GM12878 (cell line): Measurements from ENCODE around the gene SIRT5. TPM values are rescaled to one million over a fixed set of nuclear protein-coding genes. Genes with fewer than 3 reads are reported as not detected.

Experiments
- ATAC-seq: fragments of 200-7000 bp; cut with Tn5 transposase; 3 replicates; pipeline ENCODE4 v1.9.1; 2020; ENCODE audit warnings: mild to moderate bottlenecking, moderate library complexity
- Bru-seq: library from RNA; stranded (reverse); fragments of 400-500 nt; gene quantifications from one replicate; lab custom pipeline; 2021; lab: Mats Ljungman, UMichigan
- BruChase-seq, 2 experiments: library from RNA; stranded (reverse); fragments of 400-500 nt; gene quantifications; one replicate each; lab custom pipeline; 2021; lab: Mats Ljungman, UMichigan
- BruUV-seq: library from RNA; stranded (reverse); fragments of 400-500 nt; replicated peaks from 2 replicates; lab custom pipeline; 2021; lab: Mats Ljungman, UMichigan
- CTCF ChIA-PET: fragments of 300-600 bp; sonication (Branson Sonifier 250); formaldehyde crosslinking; extraction: SDS; loops from one replicate; lab custom pipeline; 2021; ENCODE audit warnings: inconsistent platforms; lab: Yijun Ruan, JAX
- POLR2A ChIA-PET: fragments of 350-600 bp; formaldehyde crosslinking; extraction: SDS; loops from one replicate; lab custom pipeline; 2021; ENCODE audit warnings: inconsistent platforms; lab: Charles Lee
- RAD21 ChIA-PET: fragments of 300-600 bp; sonication (Branson Sonifier 250); formaldehyde crosslinking; loops from one replicate; lab custom pipeline; 2023; ENCODE audit warnings: antibody characterized with exemption; ENCODE audit not compliant: unreplicated experiment; lab: Charles Lee
- SMC1A ChIA-PET: fragments of 300-600 bp; sonication (Branson Sonifier 250); formaldehyde crosslinking; loops from one replicate; lab custom pipeline; 2023; ENCODE audit not compliant: unreplicated experiment, uncharacterized antibody; lab: Charles Lee
- DNase-seq: peaks from one replicate; pipeline ENCODE4 v3.0.0-alpha.2; 2011; ENCODE audit warnings: low read depth, low spot score
- FAIRE-seq: peaks from 3 replicates; lab custom pipeline; 2011; peaks lifted over from hg19 to GRCh38; lab: Jason Lieb, UNC
- H2AFZ ChIP-seq: 2 replicates; pipeline ENCODE4 v1.6.0; 2011; ENCODE audit warnings: low read depth, low read length, control low read depth; ENCODE audit not compliant: control insufficient read depth
- H3K27ac ChIP-seq: 2 replicates; pipeline ENCODE4 v1.5.1; 2011; ENCODE audit warnings: control low read depth; ENCODE audit not compliant: control insufficient read depth, insufficient read depth
- H3K27me3 ChIP-seq, 2 experiments: replicated peaks in 1 of 2; 2 replicates each; pipeline versions ENCODE4 v1.6.0 to v1.6.1; 2011; ENCODE audit warnings: low read length in 1 of 2; ENCODE audit not compliant: control insufficient read depth in 2 of 2, insufficient read depth in 2 of 2
- H3K36me3 ChIP-seq, 2 experiments: 2 replicates each; pipeline ENCODE4 v1.5.1; 2011; ENCODE audit warnings: low read length in 1 of 2; ENCODE audit not compliant: control insufficient read depth in 2 of 2, insufficient read depth in 2 of 2
- H3K4me1 ChIP-seq: 2 replicates; pipeline ENCODE4 v1.6.1; 2011; ENCODE audit warnings: mild to moderate bottlenecking, low read length, moderate library complexity, mixed read lengths; ENCODE audit not compliant: control insufficient read depth, insufficient read depth
- H3K4me2 ChIP-seq: 2 replicates; pipeline ENCODE4 v1.6.0; 2011; ENCODE audit warnings: control low read depth; ENCODE audit not compliant: control insufficient read depth, insufficient read depth
- H3K4me3 ChIP-seq: fragments of 200-600 bp; sonication (generic); 2 replicates; pipeline ENCODE4 v1.5.1; 2016
- H3K79me2 ChIP-seq: 2 replicates; pipeline ENCODE4 v1.6.0; 2011; ENCODE audit warnings: low read length; ENCODE audit not compliant: control insufficient read depth, insufficient read depth
- H3K9ac ChIP-seq: 2 replicates; pipeline ENCODE4 v1.8.0; 2011; ENCODE audit warnings: low read length, control low read depth, mixed read lengths; ENCODE audit not compliant: control insufficient read depth, insufficient read depth
- H3K9me3 ChIP-seq: replicated peaks from 3 replicates; pipeline ENCODE4 v1.5.1; 2011; ENCODE audit warnings: mild to moderate bottlenecking, low read length; ENCODE audit not compliant: control insufficient read depth, insufficient read depth
- H4K20me1 ChIP-seq: 2 replicates; pipeline ENCODE4 v1.6.0; 2011; ENCODE audit not compliant: control insufficient read depth, insufficient read depth
- EED ChIP-seq: sonication (generic); IDR thresholded peaks from 2 replicates; pipeline ENCODE4 v1.6.1; 2016; ENCODE audit warnings: antibody characterized with exemption, low read depth
- FOS ChIP-seq: IDR thresholded peaks from 3 replicates; pipeline ENCODE4 v1.6.1; 2011; ENCODE audit warnings: borderline replicate concordance; ENCODE audit not compliant: insufficient read length; ENCODE audit errors: extremely low read depth
- HDAC2 ChIP-seq: fragments of 200-600 bp; sonication (generic); IDR thresholded peaks from 2 replicates; pipeline ENCODE4 v1.6.1; 2017
- HDAC6 ChIP-seq: fragments of 200-600 bp; sonication (generic); IDR thresholded peaks from one replicate; pipeline ENCODE4 v1.8.0; 2017; ENCODE audit warnings: antibody characterized with exemption; ENCODE audit not compliant: unreplicated experiment
- NRF1 ChIP-seq: conservative IDR thresholded peaks from 2 replicates; pipeline ENCODE4 v1.6.1; 2011; ENCODE audit warnings: mild to moderate bottlenecking, low read depth, low read length, improper control_type of control experiment
- TAF1 ChIP-seq: IDR thresholded peaks from 2 replicates; pipeline ENCODE4 v1.6.1; 2011; ENCODE audit warnings: mild to moderate bottlenecking, low read depth, low read length, borderline replicate concordance
- TBL1XR1 ChIP-seq: IDR thresholded peaks from 2 replicates; pipeline ENCODE4 v1.6.1; 2012; ENCODE audit warnings: low read depth, low read length, improper control_type of control experiment
- USF1 ChIP-seq: IDR thresholded peaks from 2 replicates; pipeline ENCODE4 v1.6.1; 2011; ENCODE audit warnings: borderline replicate concordance, low read depth, mild to moderate bottlenecking, moderate library complexity, mixed read lengths, low read length; ENCODE audit not compliant: insufficient read depth; ENCODE audit errors: extremely low read length
- WRNIP1 ChIP-seq: IDR thresholded peaks from 2 replicates; pipeline ENCODE4 v1.6.1; 2011; ENCODE audit warnings: low read depth, low read length, improper control_type of control experiment, borderline replicate concordance
- ZSCAN29 ChIP-seq: fragments of 450-650 bp; IDR thresholded peaks from 2 replicates; pipeline ENCODE4 v1.6.1; 2017; ENCODE audit warnings: mild to moderate bottlenecking, moderate library complexity
- WGBS: methylation state at CpG from one replicate; pipeline ENCODE4 v1.1.6; 2016; ENCODE audit warnings: low lambda C conversion rate; ENCODE audit not compliant: insufficient replicate concordance, insufficient coverage; ENCODE audit errors: missing lambda C conversion rate; 5-methylcytosine and 5-hydroxymethylcytosine counted together
- in situ Hi-C: fragments of 300-500 bp; cut with MboI; formaldehyde crosslinking; loops from 9 replicates; pipeline ENCODE4 v1.14.3; 2018; ENCODE audit warnings: mixed read lengths
- intact Hi-C: fragments of 100-400 bp; cut with micrococcal nuclease; formaldehyde crosslinking; loops from one replicate; pipeline ENCODE4 v1.14.2; 2022; ENCODE audit not compliant: unreplicated experiment
- long read RNA-seq, 2 experiments: library from polyadenylated mRNA; unstranded; transcript quantifications; one replicate each; pipeline ENCODE4 v2.0.0, GENCODE V29; 2019 to 2020
- polyA minus RNA-seq, 3 experiments: library from RNA; depleted of rRNA, polyadenylated mRNA; stranded (reverse); fragments of >200 nt; gene quantifications; 2 replicates each; pipeline ENCODE4 v1.2.3, GENCODE V29; 2011
- polyA plus RNA-seq, 11 experiments: library from polyadenylated mRNA; depleted of rRNA in 4 of 11; unstranded in 6 of 11; stranded (reverse) in 5 of 11; fragments of >200 nt; fragmentation: Nextera tagmentation in 4 of 11; fragmentation: Illumina TruSeq in 1 of 11; extraction: Ambion mirVana in 4 of 11; extraction: Trizol in 1 of 11; gene quantifications; 1 replicate in 1 of 11; 2 replicates in 10 of 11; pipeline versions ENCODE4 v1.2.1 to v1.2.3, GENCODE V29; 2011 to 2016; ENCODE audit warnings: inconsistent platforms in 2 of 11, missing spikeins in 2 of 11, low read depth in 1 of 11
- total RNA-seq, 4 experiments: library from RNA; depleted of rRNA in 3 of 4; stranded (reverse); fragments of >200 nt in 3 of 4; fragmentation: Illumina TruSeq in 1 of 4; extraction: Trizol in 1 of 4; gene quantifications; 2 replicates each; pipeline versions ENCODE4 v1.2.1 to v1.2.3, GENCODE V29; 2013 to 2021
- TF ChIP-seq, protein P1 (sequence below): fragments of 450-650 bp; conservative IDR thresholded peaks from 2 replicates; pipeline ENCODE4 v1.6.1; 2017; ENCODE audit warnings: mild to moderate bottlenecking, moderate library complexity
- TF ChIP-seq, protein P2 (sequence below): fragments of 450-650 bp; IDR thresholded peaks from 2 replicates; pipeline ENCODE4 v1.6.1; 2017; ENCODE audit warnings: antibody characterized with exemption, mild to moderate bottlenecking, moderate library complexity

The SIRT5 gene
- 25.4 and 26.9 TPM in 2 replicates for total RNA-seq (2013; cell fraction: nucleolus; rRNA removed)
- 9.0 and 13.5 TPM in 2 replicates for total RNA-seq (2014; rRNA removed)
- total RNA-seq (2014; rRNA removed; fragmentation: Illumina TruSeq; extraction: Trizol), result 8.0 and 11.5 TPM in 2 replicates
- total RNA-seq (2021), result 7.8 and 8.3 TPM in 2 replicates
- polyA plus RNA-seq (2011; ENCODE audit: low read depth), result 5.4 TPM
- 12.4 and 13.0 TPM in 2 replicates for polyA plus RNA-seq (2011; rRNA removed)
- 8.6 and 9.1 TPM in 2 replicates for polyA plus RNA-seq (2011; cell fraction: cytosol; rRNA removed)
- 12.4 and 14.3 TPM in 2 replicates for polyA plus RNA-seq (2011; cell fraction: nucleus; rRNA removed)
- 7.0 and 9.8 TPM in 2 replicates for polyA plus RNA-seq (2012)
- polyA plus RNA-seq (2014; fragmentation: Illumina TruSeq; extraction: Trizol), result 8.3 and 10.4 TPM in 2 replicates
- polyA plus RNA-seq (2014; fragmentation: Nextera tagmentation; extraction: Ambion mirVana), result 1 to 10 TPM; 1.7 to 2.5 TPM
- 8.5 and 9.7 TPM in 2 replicates for polyA plus RNA-seq (2014; rRNA removed)
- polyA plus RNA-seq (2016; fragmentation: Nextera tagmentation; extraction: Ambion mirVana), result 10 to 100 TPM; 10.3 to 12.0 TPM
- polyA minus RNA-seq (2011; rRNA and poly(A)+ RNA removed), result 5.1 and 7.2 TPM in 2 replicates
- polyA minus RNA-seq (2011; cell fraction: cytosol; rRNA and poly(A)+ RNA removed), result 1.1 and 3.0 TPM in 2 replicates
- polyA minus RNA-seq (2011; cell fraction: nucleus; rRNA and poly(A)+ RNA removed), result 5.8 and 10.9 TPM in 2 replicates
- percentile 62 among the genes with signal in this experiment for Bru-seq, nascent RNA
- percentile 58 among the genes with signal in this experiment for BruChase-seq, experiment 1, labeled RNA remaining after a 6-hour chase
- percentile 60 among the genes with signal in this experiment for BruChase-seq, experiment 2, labeled RNA remaining after a 2-hour chase
- long read RNA-seq, experiment 1, partial matches to known transcripts, result 2 of 4 reads
- long read RNA-seq, experiment 1, other reads (novel, unspliced or antisense), result 2 of 4 reads
- long read RNA-seq, experiment 2, partial matches to known transcripts, result 9 of 44 reads
- long read RNA-seq, experiment 2, other reads (novel, unspliced or antisense), result 33 of 44 reads

GRCh38 chr6:13574571-13575376 is at the start of gene SIRT5:
Gene SIRT5 (plus strand): TSS chr6:13574601. CDS start chr6:13584111, 9,510 bp downstream.
- CTCF ChIA-PET, result interaction anchor here (0.6 to 3.7 kb wide), 68 partner anchors 9 to 1417 kb away, joined by 3 to 52 read pairs (median 5); partner anchors contain the start of genes GFOD1, MCUR1, NOL7 and TBC1D7
- SMC1A ChIA-PET, result interaction anchor here (0.7 to 3.1 kb wide), 39 partner anchors 12 to 380 kb away, joined by 3 to 30 read pairs (median 4); partner anchors contain the start of gene NOL7
- intact Hi-C loops (loop anchor here (1.0 to 2.0 kb wide), 6 partner anchors 40 to 238 kb away; partner anchors contain the start of genes GFOD1 and NOL7), in situ Hi-C loops (no loop called here)
- peak within 1 kb of the TSS; percentile 96 for H3K27ac ChIP-seq
- ATAC-seq, result peak; percentile 89
- RAD21 ChIA-PET, result interaction anchor here (0.7 to 3.1 kb wide), 48 partner anchors 11 to 492 kb away, joined by 3 to 42 read pairs (median 4); partner anchors contain the start of genes GFOD1, NOL7 and TBC1D7
- peak within 1 kb of the TSS; percentile 92 for H3K9ac ChIP-seq
- peaks cover 4% of the 10 kb centered on the region for H3K4me1 ChIP-seq
- H3K79me2 ChIP-seq, result peaks cover 8% of the 10 kb centered on the region
- FAIRE-seq, result peak; percentile 88
- peak within 1 kb of the TSS; percentile 99 for H3K4me2 ChIP-seq
- BruUV-seq, result TSS peak; percentile 58
- 2% methylated on average over 52 of the region's 52 CpGs for WGBS
- peak within 1 kb of the TSS; percentile 93 for H3K4me3 ChIP-seq
- H3K9me3 ChIP-seq, result no peaks in the 10 kb centered on the region
- POLR2A ChIA-PET, result interaction anchor here (0.5 to 2.3 kb wide), 14 partner anchors 40 to 237 kb away, joined by 3 to 11 read pairs (median 4); partner anchors contain the start of genes GFOD1 and NOL7
- H3K36me3 ChIP-seq, result no peaks in the 10 kb centered on the region
- peak; percentile 52 for DNase-seq
- H3K27me3 ChIP-seq, result no peaks in the 10 kb centered on the region
- H2AFZ ChIP-seq, result peak within 1 kb of the TSS; percentile 93
- no peaks in the 10 kb centered on the region for H4K20me1 ChIP-seq
- TF ChIP-seq HDAC2 (no peak), WRNIP1 (no peak), HDAC6 (no peak), ZSCAN29 (no peak), FOS (no peak), TAF1 (0 out of 2 replicates have a peak, but pooled peaks have one; percentile 1), TBL1XR1 (no peak), EED (peak; percentile 71), USF1 (no peak), NRF1 (no peak)
- TF ChIP-seq, protein P1, sequence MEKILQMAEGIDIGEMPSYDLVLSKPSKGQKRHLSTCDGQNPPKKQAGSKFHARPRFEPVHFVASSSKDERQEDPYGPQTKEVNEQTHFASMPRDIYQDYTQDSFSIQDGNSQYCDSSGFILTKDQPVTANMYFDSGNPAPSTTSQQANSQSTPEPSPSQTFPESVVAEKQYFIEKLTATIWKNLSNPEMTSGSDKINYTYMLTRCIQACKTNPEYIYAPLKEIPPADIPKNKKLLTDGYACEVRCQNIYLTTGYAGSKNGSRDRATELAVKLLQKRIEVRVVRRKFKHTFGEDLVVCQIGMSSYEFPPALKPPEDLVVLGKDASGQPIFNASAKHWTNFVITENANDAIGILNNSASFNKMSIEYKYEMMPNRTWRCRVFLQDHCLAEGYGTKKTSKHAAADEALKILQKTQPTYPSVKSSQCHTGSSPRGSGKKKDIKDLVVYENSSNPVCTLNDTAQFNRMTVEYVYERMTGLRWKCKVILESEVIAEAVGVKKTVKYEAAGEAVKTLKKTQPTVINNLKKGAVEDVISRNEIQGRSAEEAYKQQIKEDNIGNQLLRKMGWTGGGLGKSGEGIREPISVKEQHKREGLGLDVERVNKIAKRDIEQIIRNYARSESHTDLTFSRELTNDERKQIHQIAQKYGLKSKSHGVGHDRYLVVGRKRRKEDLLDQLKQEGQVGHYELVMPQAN, result peak; percentile 68
- TF ChIP-seq, protein P2, sequence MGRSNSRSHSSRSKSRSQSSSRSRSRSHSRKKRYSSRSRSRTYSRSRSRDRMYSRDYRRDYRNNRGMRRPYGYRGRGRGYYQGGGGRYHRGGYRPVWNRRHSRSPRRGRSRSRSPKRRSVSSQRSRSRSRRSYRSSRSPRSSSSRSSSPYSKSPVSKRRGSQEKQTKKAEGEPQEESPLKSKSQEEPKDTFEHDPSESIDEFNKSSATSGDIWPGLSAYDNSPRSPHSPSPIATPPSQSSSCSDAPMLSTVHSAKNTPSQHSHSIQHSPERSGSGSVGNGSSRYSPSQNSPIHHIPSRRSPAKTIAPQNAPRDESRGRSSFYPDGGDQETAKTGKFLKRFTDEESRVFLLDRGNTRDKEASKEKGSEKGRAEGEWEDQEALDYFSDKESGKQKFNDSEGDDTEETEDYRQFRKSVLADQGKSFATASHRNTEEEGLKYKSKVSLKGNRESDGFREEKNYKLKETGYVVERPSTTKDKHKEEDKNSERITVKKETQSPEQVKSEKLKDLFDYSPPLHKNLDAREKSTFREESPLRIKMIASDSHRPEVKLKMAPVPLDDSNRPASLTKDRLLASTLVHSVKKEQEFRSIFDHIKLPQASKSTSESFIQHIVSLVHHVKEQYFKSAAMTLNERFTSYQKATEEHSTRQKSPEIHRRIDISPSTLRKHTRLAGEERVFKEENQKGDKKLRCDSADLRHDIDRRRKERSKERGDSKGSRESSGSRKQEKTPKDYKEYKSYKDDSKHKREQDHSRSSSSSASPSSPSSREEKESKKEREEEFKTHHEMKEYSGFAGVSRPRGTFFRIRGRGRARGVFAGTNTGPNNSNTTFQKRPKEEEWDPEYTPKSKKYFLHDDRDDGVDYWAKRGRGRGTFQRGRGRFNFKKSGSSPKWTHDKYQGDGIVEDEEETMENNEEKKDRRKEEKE, result no peak
